Tibial artery (tissue), 4 donors: ENCODE measurements around the gene LIME1.
A peak's percentile ranks its signal among the peaks of the same experiment; 100 is the strongest.

Experiments used
- DNase-seq, 2 donors: peaks; one replicate each; pipeline ENCODE4 v3.0.0-alpha.2; 2019
- H3K27ac ChIP-seq, 2 donors: fragments of 200-600 bp; sonication (generic) in 1 of 2; 1 replicate in 1 of 2; 2 replicates in 1 of 2; pipeline ENCODE4 v1.5.1; 2018 to 2019; ENCODE audit warnings: mild to moderate bottlenecking in 1 of 2
- H3K27me3 ChIP-seq, 2 donors: fragments of 200-600 bp; sonication (generic) in 1 of 2; one replicate each; pipeline versions ENCODE4 v1.5.1 to v1.6.0; 2016 to 2019
- H3K36me3 ChIP-seq, 3 donors: fragments of 200-600 bp; sonication (generic) in 2 of 3; one replicate each; pipeline ENCODE4 v1.5.1; 2016 to 2019; ENCODE audit warnings: mild to moderate bottlenecking in 2 of 3
- H3K4me1 ChIP-seq, 4 donors: fragments of 200-600 bp; sonication (generic) in 2 of 4; 1 replicate in 3 of 4; 2 replicates in 1 of 4; pipeline ENCODE4 v1.5.1; 2016 to 2019
- H3K4me3 ChIP-seq, 2 donors: fragments of 200-600 bp; sonication (generic) in 1 of 2; 1 replicate in 1 of 2; 2 replicates in 1 of 2; pipeline ENCODE4 v1.5.1; 2018 to 2019; ENCODE audit warnings: mild to moderate bottlenecking in 2 of 2
- H3K9me3 ChIP-seq, 3 donors: fragments of 200-600 bp; sonication (generic) in 1 of 3; one replicate each; pipeline ENCODE4 v1.5.1; 2016 to 2019
- CTCF ChIP-seq, 2 experiments: fragments of 200-600 bp in 1 of 2; fragments of 450-650 bp in 1 of 2; IDR thresholded peaks; one replicate each; pipeline ENCODE4 v1.5.1; 2017 to 2019; ENCODE audit warnings: antibody characterized with exemption in 2 of 2, mild to moderate bottlenecking in 1 of 2, moderate library complexity in 1 of 2
- intact Hi-C: fragments of 100-400 bp; cut with DNase I; formaldehyde crosslinking; loops from one replicate; pipeline ENCODE4 v1.15.0; 2023; ENCODE audit warnings: low total_unique reads

LIME1 gene

GRCh38 chr20:63696628-63697356, 39.7 kb upstream of the LIME1 start, which contains the start of gene TNFRSF6B:
Gene TNFRSF6B, plus strand, starts transcription at chr20:63696652. Its CDS starts 116 bp downstream, at chr20:63696768.
- intact Hi-C loops, result no loop called here
- peaks cover 0 to 43% (median 34%) of the 10 kb centered on the region in 4 donors for H3K4me1 ChIP-seq
- no peaks in the 10 kb centered on the region for H3K9me3 ChIP-seq
- H3K4me3 ChIP-seq, result peak within 1 kb of the TSS in 1 of 2 donors; percentile 34
- peak; percentile 20 to 67 for DNase-seq
- H3K27me3 ChIP-seq, result no peaks in the 10 kb centered on the region
- peaks cover 0 to 46% (median 44%) of the 10 kb centered on the region in 3 donors for H3K36me3 ChIP-seq
- no peak for TF ChIP-seq CTCF (IDR thresholded peaks at IDR 0.05)
- no peak within 1 kb of the TSS for H3K27ac ChIP-seq

- H3K27ac ChIP-seq, result no peak overlapping the region
- peaks cover 0 to 43% (median 34%) of the 10 kb centered on the region in 4 donors for H3K4me1 ChIP-seq
- intact Hi-C loops, result no loop called here
- no peaks in the 10 kb centered on the region for H3K9me3 ChIP-seq
- peak overlapping the region in 1 of 2 donors; percentile 34 for H3K4me3 ChIP-seq
- TF ChIP-seq CTCF (IDR thresholded peaks at IDR 0.05), result no peak
- H3K36me3 ChIP-seq, result peaks cover 0 to 46% (median 41%) of the 10 kb centered on the region in 3 donors
- no peaks in the 10 kb centered on the region for H3K27me3 ChIP-seq
- peak; percentile 19 to 65 for DNase-seq
Measured at GRCh38 chr20:63697357-63697867, 39.1 kb upstream of the LIME1 start.

GRCh38 chr20:63697868-63698545, 38.5 kb upstream of the LIME1 start:
- peaks cover 0 to 46% (median 46%) of the 10 kb centered on the region in 3 donors for H3K36me3 ChIP-seq
- no peaks in the 10 kb centered on the region for H3K9me3 ChIP-seq
- no peak for TF ChIP-seq CTCF (IDR thresholded peaks at IDR 0.05)
- H3K27me3 ChIP-seq, result no peaks in the 10 kb centered on the region
- intact Hi-C loops, result no loop called here
- no peak overlapping the region for H3K4me3 ChIP-seq
- peak overlapping the region in 1 of 2 donors; percentile 56 for H3K27ac ChIP-seq
- peak in 1 of 2 donors; percentile 67 for DNase-seq
- H3K4me1 ChIP-seq, result peaks cover 0 to 43% (median 34%) of the 10 kb centered on the region in 4 donors

GRCh38 chr20:63698739-63699465, 37.6 kb upstream of the LIME1 start:
- H3K27ac ChIP-seq, result peak overlapping the region; percentile 47 to 56
- peaks cover 0 to 52% (median 51%) of the 10 kb centered on the region in 3 donors for H3K36me3 ChIP-seq
- no peaks in the 10 kb centered on the region for H3K27me3 ChIP-seq
- H3K4me1 ChIP-seq, result peaks cover 0 to 43% (median 34%) of the 10 kb centered on the region in 4 donors
- no peaks in the 10 kb centered on the region for H3K9me3 ChIP-seq
- intact Hi-C loops, result no loop called here
- peak; percentile 64 to 83 for DNase-seq
- H3K4me3 ChIP-seq, result no peak overlapping the region
- no peak for TF ChIP-seq CTCF (IDR thresholded peaks at IDR 0.05)

- Histone ChIP-seq H3K27ac (peak overlapping the region; percentile 47 to 56), H3K27me3 (no peaks in the 10 kb centered on the region), H3K4me3 (no peak overlapping the region), H3K9me3 (no peaks in the 10 kb centered on the region), H3K4me1 (peaks cover 0 to 43% (median 34%) of the 10 kb centered on the region in 4 donors), H3K36me3 (peaks cover 0 to 52% (median 49%) of the 10 kb centered on the region in 3 donors)
- peak in 1 of 2 donors; percentile 67 for DNase-seq
- intact Hi-C loops, result no loop called here
- TF ChIP-seq CTCF (IDR thresholded peaks at IDR 0.05), result no peak
Measured at GRCh38 chr20:63699466-63700198, 36.8 kb upstream of the LIME1 start.
